ENCODE measurements around the gene RRAGD. TPM values are rescaled to one million over a fixed set of nuclear protein-coding genes. Genes with fewer than 3 reads are reported as not detected.
A peak's percentile ranks its signal among the peaks of the same experiment; 100 is the strongest.

RRAGD gene
- total and polyA plus RNA-seq, 2 donors (not counting 1 experiment from before 2014, with no cell fraction given), result 0.27 to 4.5 TPM

GRCh38 chr6:89360415-89360999, 51.6 kb downstream of the RRAGD start:
- peak overlapping the region; percentile 80 for H3K27ac Mint-ChIP-seq
- no peak overlapping the region for H3K4me3 ChIP-seq (ENCODE audit: control extremely low read depth in 1 of 5, extremely low read depth in 1 of 5, insufficient read depth in 1 of 5, low read depth in 2 of 5, low read length in 4 of 5)
- peaks cover 18% of the 10 kb centered on the region for H3K79me2 ChIP-seq (ENCODE audit: control insufficient read depth, insufficient read depth, low read length)
- no peaks in the 10 kb centered on the region for H3K9me3 ChIP-seq (ENCODE audit: control extremely low read depth in 1 of 3, control insufficient read depth in 2 of 3, insufficient read depth in 1 of 3, low read length in 2 of 3)
- peak overlapping the region; percentile 8 for H3K4me3 Mint-ChIP-seq
- intact Hi-C loops (cut with micrococcal nuclease), result no loop called here
- ChIA-PET CTCF (interaction anchor here (0.7 to 3.9 kb wide), 5 partner anchors 8 to 19 kb away, joined by 3 to 34 read pairs (median 4); no protein-coding TSS in a partner anchor), POLR2A (interaction anchor here (1.9 kb wide), 1 partner anchor 12 kb away, joined by 6 read pairs; no protein-coding TSS in a partner anchor)
- H3K4me2 ChIP-seq (replicated peaks; ENCODE audit: low read depth, low read length, poor library complexity, severe bottlenecking), result peak overlapping the region; percentile 38
- H3K36me3 ChIP-seq (replicated peaks in 1 of 2; ENCODE audit: control extremely low read depth in 1 of 2, control insufficient read depth in 1 of 2, extremely low read depth in 1 of 2, insufficient read depth in 2 of 2, low read length in 1 of 2), result no peaks in the 10 kb centered on the region
- peak overlapping the region; percentile 17 for H2AFZ ChIP-seq (ENCODE audit: insufficient read depth, low read depth, low read length, poor library complexity, severe bottlenecking)
- peaks cover 75% of the 10 kb centered on the region for H3K4me1 Mint-ChIP-seq
- ATAC-seq (ENCODE audit: low read depth) (no peak), DNase-seq (no peak)
- H3K9ac ChIP-seq (ENCODE audit: low read length), result no peak overlapping the region
- no peaks in the 10 kb centered on the region for H4K20me1 ChIP-seq (ENCODE audit: control insufficient read depth, insufficient read depth, low read length, poor library complexity, severe bottlenecking)
- H3K4me1 ChIP-seq (ENCODE audit: control insufficient read depth in 2 of 2, insufficient read depth in 2 of 2, low read length in 2 of 2), result peaks cover 47 to 65% of the 10 kb centered on the region in 2 donors
- peak overlapping the region in 1 of 2 donors; percentile 22 for H3K27ac ChIP-seq (ENCODE audit: low read length in 2 of 2)
- no peaks in the 10 kb centered on the region for H3K27me3 Mint-ChIP-seq
- H3K9me3 Mint-ChIP-seq (ENCODE audit: insufficient read depth), result no peaks in the 10 kb centered on the region
- no peaks in the 10 kb centered on the region for H3K27me3 ChIP-seq (replicated peaks in 1 of 4; ENCODE audit: control extremely low read depth in 1 of 4, control insufficient read depth in 3 of 4, insufficient read depth in 4 of 4, low read length in 3 of 4)
- no peak for TF ChIP-seq EZH2 (IDR thresholded peaks at IDR 0.05; ENCODE audit: borderline replicate concordance, insufficient read depth, low read depth, low read length, poor library complexity, severe bottlenecking)
- TF ChIP-seq, protein P1, sequence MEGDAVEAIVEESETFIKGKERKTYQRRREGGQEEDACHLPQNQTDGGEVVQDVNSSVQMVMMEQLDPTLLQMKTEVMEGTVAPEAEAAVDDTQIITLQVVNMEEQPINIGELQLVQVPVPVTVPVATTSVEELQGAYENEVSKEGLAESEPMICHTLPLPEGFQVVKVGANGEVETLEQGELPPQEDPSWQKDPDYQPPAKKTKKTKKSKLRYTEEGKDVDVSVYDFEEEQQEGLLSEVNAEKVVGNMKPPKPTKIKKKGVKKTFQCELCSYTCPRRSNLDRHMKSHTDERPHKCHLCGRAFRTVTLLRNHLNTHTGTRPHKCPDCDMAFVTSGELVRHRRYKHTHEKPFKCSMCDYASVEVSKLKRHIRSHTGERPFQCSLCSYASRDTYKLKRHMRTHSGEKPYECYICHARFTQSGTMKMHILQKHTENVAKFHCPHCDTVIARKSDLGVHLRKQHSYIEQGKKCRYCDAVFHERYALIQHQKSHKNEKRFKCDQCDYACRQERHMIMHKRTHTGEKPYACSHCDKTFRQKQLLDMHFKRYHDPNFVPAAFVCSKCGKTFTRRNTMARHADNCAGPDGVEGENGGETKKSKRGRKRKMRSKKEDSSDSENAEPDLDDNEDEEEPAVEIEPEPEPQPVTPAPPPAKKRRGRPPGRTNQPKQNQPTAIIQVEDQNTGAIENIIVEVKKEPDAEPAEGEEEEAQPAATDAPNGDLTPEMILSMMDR (IDR thresholded peaks at IDR 0.05), result no peak
- WGBS (ENCODE audit: insufficient coverage), result no CpG with 5 or more reads among the region's 2 CpGs

- intact Hi-C loops (cut with micrococcal nuclease), result loop anchor here (10.0 kb wide), 5 partner anchors 725 to 1885 kb away; partner anchors contain the start of genes AKIRIN2 and SLC35A1
- peak overlapping the region in 1 of 2 donors; percentile 91 for H3K27ac ChIP-seq (ENCODE audit: low read length in 2 of 2)
- H3K4me1 ChIP-seq (ENCODE audit: control insufficient read depth in 2 of 2, insufficient read depth in 2 of 2, low read length in 2 of 2), result peaks cover 53 to 66% of the 10 kb centered on the region in 2 donors
- H3K79me2 ChIP-seq (ENCODE audit: control insufficient read depth, insufficient read depth, low read length), result peaks cover 26% of the 10 kb centered on the region
- no peaks in the 10 kb centered on the region for H3K27me3 ChIP-seq (replicated peaks in 1 of 4; ENCODE audit: control extremely low read depth in 1 of 4, control insufficient read depth in 3 of 4, insufficient read depth in 4 of 4, low read length in 3 of 4)
- CTCF ChIA-PET, result interaction anchor here (0.7 to 3.9 kb wide), 6 partner anchors 9 to 19 kb away, joined by 4 to 34 read pairs (median 4); no protein-coding TSS in a partner anchor
- H3K27ac Mint-ChIP-seq, result peak overlapping the region; percentile 71
- H3K4me1 Mint-ChIP-seq, result peaks cover 73% of the 10 kb centered on the region
- peak overlapping the region; percentile 39 for H3K4me3 Mint-ChIP-seq
- H3K9me3 Mint-ChIP-seq (ENCODE audit: insufficient read depth), result no peaks in the 10 kb centered on the region
- ATAC-seq (ENCODE audit: low read depth) (no peak), DNase-seq (no peak)
- no peak overlapping the region for H3K4me3 ChIP-seq (ENCODE audit: control extremely low read depth in 1 of 5, extremely low read depth in 1 of 5, insufficient read depth in 1 of 5, low read depth in 2 of 5, low read length in 4 of 5)
- POLR2A ChIA-PET, result interaction anchor here (0.6 to 1.9 kb wide), 3 partner anchors 9 to 27 kb away, joined by 3 to 6 read pairs (median 4); no protein-coding TSS in a partner anchor
- no peak overlapping the region for H2AFZ ChIP-seq (ENCODE audit: insufficient read depth, low read depth, low read length, poor library complexity, severe bottlenecking)
- TF ChIP-seq, protein P1 (IDR thresholded peaks at IDR 0.05), result no peak
- no peak for TF ChIP-seq EZH2 (IDR thresholded peaks at IDR 0.05; ENCODE audit: borderline replicate concordance, insufficient read depth, low read depth, low read length, poor library complexity, severe bottlenecking)
- no peaks in the 10 kb centered on the region for H3K36me3 ChIP-seq (replicated peaks in 1 of 2; ENCODE audit: control extremely low read depth in 1 of 2, control insufficient read depth in 1 of 2, extremely low read depth in 1 of 2, insufficient read depth in 2 of 2, low read length in 1 of 2)
- no peaks in the 10 kb centered on the region for H3K27me3 Mint-ChIP-seq
- H3K9ac ChIP-seq (ENCODE audit: low read length), result no peak overlapping the region
- no peak overlapping the region for H3K4me2 ChIP-seq (replicated peaks; ENCODE audit: low read depth, low read length, poor library complexity, severe bottlenecking)
- no peaks in the 10 kb centered on the region for H4K20me1 ChIP-seq (ENCODE audit: control insufficient read depth, insufficient read depth, low read length, poor library complexity, severe bottlenecking)
- H3K9me3 ChIP-seq (ENCODE audit: control extremely low read depth in 1 of 3, control insufficient read depth in 2 of 3, insufficient read depth in 1 of 3, low read length in 2 of 3), result no peaks in the 10 kb centered on the region
- 29% methylated on average over 1 of the region's 1 CpG for WGBS (ENCODE audit: insufficient coverage)
Observed at GRCh38 chr6:89359561-89359960, 52.5 kb downstream of the RRAGD start.

All from B cell (primary cell).